ACC112 (cell line): ENCODE results near the gene DMPK.
"Not testable (repeated sequence)": the region's sequence is repeated elsewhere in the genome, so short reads cannot be mapped to it uniquely, and the experiment has no call there.

ENCODE experiments used
- H2AFZ ChIP-seq: fragments of 200-600 bp; sonication (generic); one replicate; pipeline ENCODE4 v1.6.0; 2017; ENCODE audit warnings: antibody characterized with exemption, low read length; ENCODE audit not compliant: unreplicated experiment
- H3K27ac ChIP-seq: fragments of 200-600 bp; sonication (generic); 2 replicates; pipeline ENCODE4 v1.5.1; 2014; ENCODE audit warnings: low read depth, mild to moderate bottlenecking, antibody characterized with exemption, low read length, moderate library complexity
- H3K27me3 ChIP-seq: fragments of 200-600 bp; sonication (generic); 2 replicates; pipeline ENCODE4 v1.6.1; 2014; ENCODE audit warnings: mild to moderate bottlenecking, antibody characterized with exemption, low read length, moderate library complexity, mixed read lengths; ENCODE audit not compliant: insufficient read depth
- H3K36me3 ChIP-seq: fragments of 200-600 bp; sonication (generic); 2 replicates; pipeline ENCODE4 v1.6.1; 2016; ENCODE audit warnings: mild to moderate bottlenecking, antibody characterized with exemption, low read length, moderate library complexity, mixed read lengths; ENCODE audit not compliant: insufficient read depth
- H3K4me1 ChIP-seq: fragments of 200-600 bp; sonication (generic); one replicate; pipeline ENCODE4 v1.6.1; 2016; ENCODE audit warnings: low read length, mixed read lengths; ENCODE audit not compliant: insufficient read depth, unreplicated experiment, control insufficient read depth
- H3K4me3 ChIP-seq: fragments of 200-600 bp; sonication (generic); 2 replicates; pipeline ENCODE4 v1.5.1; 2014; ENCODE audit warnings: mild to moderate bottlenecking, low read depth, low read length
- H3K79me2 ChIP-seq: fragments of 200-600 bp; sonication (generic); one replicate; pipeline ENCODE4 v1.6.0; 2016; ENCODE audit warnings: low read length; ENCODE audit not compliant: control insufficient read depth, unreplicated experiment, insufficient read depth

DMPK gene

GRCh38 chr19:45814166-45814780 is 32.0 kb upstream of the DMPK start:
- no peak overlapping the region for H2AFZ ChIP-seq
- H3K36me3 ChIP-seq: no peaks in the 10 kb centered on the region
- H3K4me1 ChIP-seq: peaks cover 10% of the 10 kb centered on the region
- H3K27ac ChIP-seq: no peak overlapping the region
- H3K27me3 ChIP-seq: no peaks in the 10 kb centered on the region
- H3K79me2 ChIP-seq: no peaks in the 10 kb centered on the region
- H3K4me3 ChIP-seq: no peak overlapping the region

- H3K27me3 ChIP-seq: no peaks in the 10 kb centered on the region
- no peak overlapping the region for H3K27ac ChIP-seq
- peaks cover 10% of the 10 kb centered on the region for H3K4me1 ChIP-seq
- H3K79me2 ChIP-seq: no peaks in the 10 kb centered on the region
- H2AFZ ChIP-seq: no peak overlapping the region
- H3K36me3 ChIP-seq: no peaks in the 10 kb centered on the region
- H3K4me3 ChIP-seq: no peak overlapping the region
Observed at GRCh38 chr19:45812297-45812696, 30.0 kb upstream of the DMPK start.

DNA sequence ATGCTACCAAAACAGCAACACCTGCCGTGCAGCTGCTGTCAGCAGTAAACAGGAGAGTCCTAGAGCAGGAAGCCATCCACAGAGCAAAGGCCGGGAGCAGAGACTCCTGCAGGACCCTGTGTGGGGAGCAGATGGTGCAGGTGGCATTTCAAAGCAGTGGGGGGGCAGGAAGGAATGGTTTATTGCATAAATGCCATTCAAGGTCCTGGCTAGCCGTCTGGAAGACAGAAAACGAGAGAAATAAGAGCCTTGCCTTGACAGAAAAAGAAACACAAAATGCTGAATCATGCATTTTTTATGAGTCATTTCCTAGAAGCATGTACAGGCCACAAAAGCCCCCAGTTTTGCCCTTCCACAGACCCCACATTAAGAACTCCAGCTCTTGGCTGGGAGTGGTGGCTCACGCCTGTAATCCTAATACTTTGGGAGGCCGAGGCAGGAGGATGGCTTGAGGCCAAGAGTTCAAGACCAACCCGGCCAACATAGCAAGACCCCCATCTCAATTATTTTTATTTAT is 27.4 kb upstream of the DMPK start:
- Histone ChIP-seq H3K27me3 (no peaks in the 10 kb centered on the region), H3K4me1 (peaks cover 14% of the 10 kb centered on the region), H3K27ac (peak overlapping the region; percentile 73), H3K4me3 (no peak overlapping the region), H2AFZ (no peak overlapping the region), H3K36me3 (no peaks in the 10 kb centered on the region), H3K79me2 (no peaks in the 10 kb centered on the region)

GRCh38 chr19:45805719-45806118 is 23.4 kb upstream of the DMPK start:
- Histone ChIP-seq H3K27me3 (no peaks in the 10 kb centered on the region), H2AFZ (no peak overlapping the region), H3K79me2 (no peaks in the 10 kb centered on the region), H3K36me3 (no peaks in the 10 kb centered on the region), H3K27ac (peak overlapping the region; percentile 19; the same call in 1 of the 2 replicates), H3K4me3 (no peak overlapping the region), H3K4me1 (peaks cover 14% of the 10 kb centered on the region)

- Histone ChIP-seq H3K4me1 (peaks cover 14% of the 10 kb centered on the region), H3K36me3 (no peaks in the 10 kb centered on the region), H3K4me3 (no peak overlapping the region), H2AFZ (no peak overlapping the region), H3K27ac (no peak overlapping the region), H3K79me2 (no peaks in the 10 kb centered on the region), H3K27me3 (no peaks in the 10 kb centered on the region)
Observed at GRCh38 chr19:45804959-45805230, 22.6 kb upstream of the DMPK start.

DNA sequence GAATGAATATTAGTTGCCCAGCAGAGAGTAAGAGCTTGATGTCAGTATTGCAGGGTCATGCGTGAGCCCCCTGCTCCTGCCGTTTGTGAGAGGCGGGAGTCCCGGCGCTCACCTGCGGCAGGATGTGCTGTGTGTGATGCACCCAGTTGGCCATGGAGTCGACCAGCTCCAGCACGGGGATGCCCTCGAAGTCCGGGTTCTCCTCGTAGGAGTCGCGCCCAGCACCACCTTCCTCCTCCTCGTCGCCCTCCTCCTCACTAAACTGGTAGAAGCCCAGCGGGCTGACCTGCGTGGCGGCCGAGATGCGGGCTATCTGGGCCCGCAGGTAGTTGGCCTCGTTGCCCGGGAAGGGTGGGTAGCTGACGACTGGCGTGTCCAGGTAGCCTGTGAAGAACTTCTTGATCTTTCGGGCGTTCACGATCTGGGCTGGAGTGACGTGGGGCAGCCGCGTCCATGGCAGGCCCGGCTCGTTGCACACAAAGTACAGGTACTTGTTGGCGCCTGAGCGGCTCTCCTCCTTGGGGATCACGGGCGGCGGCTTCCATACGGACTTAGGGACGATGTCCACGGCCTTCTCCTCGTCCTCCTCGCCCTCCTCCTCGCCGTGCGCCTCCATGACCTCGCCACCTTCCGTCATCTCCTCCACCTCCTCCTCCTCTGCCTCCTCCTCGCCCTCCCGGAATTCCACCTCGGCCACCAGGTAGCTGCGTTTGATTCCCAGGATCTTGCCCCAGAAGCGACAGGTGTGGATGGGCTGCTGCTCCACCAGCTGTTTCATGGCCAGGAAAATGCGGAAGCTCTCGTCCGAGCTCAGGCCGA is 22.1 kb upstream of the DMPK start:
- Histone ChIP-seq H3K27me3 (no peaks in the 10 kb centered on the region), H3K27ac (no peak overlapping the region), H3K4me3 (no peak overlapping the region), H2AFZ (no peak overlapping the region), H3K4me1 (peaks cover 9% of the 10 kb centered on the region), H3K79me2 (no peaks in the 10 kb centered on the region), H3K36me3 (no peaks in the 10 kb centered on the region)

DNA sequence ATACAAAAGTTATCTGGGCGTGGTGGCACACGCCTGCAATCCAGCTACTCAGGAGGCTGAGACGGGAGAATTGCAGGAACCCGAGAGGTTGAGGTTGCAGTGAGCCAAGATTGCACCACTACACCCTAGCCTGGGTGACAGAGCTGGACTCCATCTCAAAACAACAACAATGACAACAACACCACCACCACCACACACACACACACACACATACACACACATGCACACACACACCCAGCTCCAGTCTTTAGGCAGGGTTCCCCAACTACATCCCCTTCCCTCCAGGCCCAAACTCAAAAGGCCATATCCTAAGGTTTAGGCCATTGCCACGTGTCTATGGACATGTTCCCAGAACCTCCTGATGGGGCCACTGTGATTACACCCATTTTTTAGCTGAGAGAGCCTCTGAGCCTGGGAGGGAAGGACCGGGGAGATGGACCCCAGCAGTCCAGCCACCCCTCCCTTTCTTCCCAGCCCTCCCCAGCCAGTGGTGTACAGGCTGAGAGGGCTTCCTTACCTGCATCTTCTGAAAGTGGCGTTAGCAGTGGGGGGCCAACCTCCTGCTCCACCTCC is 19.4 kb upstream of the DMPK start:
- Histone ChIP-seq H3K36me3 (no peaks in the 10 kb centered on the region), H2AFZ (no peak overlapping the region), H3K27ac (no peak overlapping the region), H3K79me2 (no peaks in the 10 kb centered on the region), H3K4me1 (peaks cover 8% of the 10 kb centered on the region), H3K27me3 (no peaks in the 10 kb centered on the region), H3K4me3 (no peak overlapping the region)

GRCh38 chr19:45800070-45800553 is 17.8 kb upstream of the DMPK start:
- H3K27ac ChIP-seq: no peak overlapping the region
- no peak overlapping the region for H3K4me3 ChIP-seq
- no peak overlapping the region for H2AFZ ChIP-seq
- no peaks in the 10 kb centered on the region for H3K36me3 ChIP-seq
- no peaks in the 10 kb centered on the region for H3K79me2 ChIP-seq
- H3K27me3 ChIP-seq: no peaks in the 10 kb centered on the region
- H3K4me1 ChIP-seq: peaks cover 4% of the 10 kb centered on the region

- H3K4me3 ChIP-seq, H3K79me2 ChIP-seq, H3K36me3 ChIP-seq, H3K27me3 ChIP-seq, H3K27ac ChIP-seq, H2AFZ ChIP-seq, H3K4me1 ChIP-seq: not testable (repeated sequence)
Observed at GRCh38 chr19:45799541-45799940, 17.3 kb upstream of the DMPK start.

GRCh38 chr19:45798995-45799517 is 16.8 kb upstream of the DMPK start:
- H3K27ac ChIP-seq: no peak overlapping the region
- H2AFZ ChIP-seq: no peak overlapping the region

More at GRCh38 chr19:45798995-45799517, 16.8 kb upstream of the DMPK start:
- Histone ChIP-seq H3K36me3 (no peaks in the 10 kb centered on the region), H3K27me3 (no peaks in the 10 kb centered on the region), H3K4me3 (no peak overlapping the region), H3K4me1 (peaks cover 4% of the 10 kb centered on the region), H3K79me2 (no peaks in the 10 kb centered on the region)
